Breast epithelium (tissue), 3 donors: ENCODE measurements around the gene TBCK.

Experiments used
- CTCF ChIP-seq, 3 donors: fragments of 450-650 bp; IDR thresholded peaks; one replicate each; pipeline ENCODE4 v1.5.1; 2016 to 2017; ENCODE audit warnings: antibody characterized with exemption in 3 of 3, mild to moderate bottlenecking in 3 of 3, moderate library complexity in 3 of 3
- POLR2A ChIP-seq: fragments of 450-650 bp; IDR thresholded peaks from one replicate; pipeline ENCODE4 v1.6.1; 2016; ENCODE audit warnings: antibody characterized with exemption, mild to moderate bottlenecking, moderate library complexity
- POLR2AphosphoS5 ChIP-seq, 3 donors: sonication (generic); formaldehyde crosslinking; IDR thresholded peaks; one replicate each; pipeline ENCODE4 v1.6.1; 2017; ENCODE audit warnings: antibody characterized with exemption in 3 of 3

DNA sequence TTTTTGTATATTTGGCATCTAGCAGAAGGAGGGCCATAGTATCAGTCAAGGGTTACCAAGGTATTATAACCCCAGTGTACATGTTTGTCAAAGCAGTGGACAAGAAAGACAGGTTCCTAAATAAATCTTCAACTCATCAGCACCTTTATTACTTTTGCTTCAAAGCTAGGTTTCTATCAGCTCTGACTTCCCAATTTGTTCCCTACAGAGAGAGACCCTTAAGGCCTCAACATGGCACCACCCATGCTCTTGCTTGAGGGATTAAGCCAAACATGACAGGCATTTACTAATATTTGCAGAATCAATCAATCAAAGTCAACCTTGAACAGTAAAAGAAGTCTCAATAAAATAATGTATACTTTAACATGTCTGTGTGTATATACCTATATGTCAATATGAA is 9.4 kb downstream of the TBCK start:
- TF ChIP-seq POLR2A: no peak
- no peak for TF ChIP-seq CTCF (IDR thresholded peaks at IDR 0.05)
- TF ChIP-seq POLR2AphosphoS5 (IDR thresholded peaks at IDR 0.05): no peak
